ENCODE data around the gene CSTB.

DNA sequence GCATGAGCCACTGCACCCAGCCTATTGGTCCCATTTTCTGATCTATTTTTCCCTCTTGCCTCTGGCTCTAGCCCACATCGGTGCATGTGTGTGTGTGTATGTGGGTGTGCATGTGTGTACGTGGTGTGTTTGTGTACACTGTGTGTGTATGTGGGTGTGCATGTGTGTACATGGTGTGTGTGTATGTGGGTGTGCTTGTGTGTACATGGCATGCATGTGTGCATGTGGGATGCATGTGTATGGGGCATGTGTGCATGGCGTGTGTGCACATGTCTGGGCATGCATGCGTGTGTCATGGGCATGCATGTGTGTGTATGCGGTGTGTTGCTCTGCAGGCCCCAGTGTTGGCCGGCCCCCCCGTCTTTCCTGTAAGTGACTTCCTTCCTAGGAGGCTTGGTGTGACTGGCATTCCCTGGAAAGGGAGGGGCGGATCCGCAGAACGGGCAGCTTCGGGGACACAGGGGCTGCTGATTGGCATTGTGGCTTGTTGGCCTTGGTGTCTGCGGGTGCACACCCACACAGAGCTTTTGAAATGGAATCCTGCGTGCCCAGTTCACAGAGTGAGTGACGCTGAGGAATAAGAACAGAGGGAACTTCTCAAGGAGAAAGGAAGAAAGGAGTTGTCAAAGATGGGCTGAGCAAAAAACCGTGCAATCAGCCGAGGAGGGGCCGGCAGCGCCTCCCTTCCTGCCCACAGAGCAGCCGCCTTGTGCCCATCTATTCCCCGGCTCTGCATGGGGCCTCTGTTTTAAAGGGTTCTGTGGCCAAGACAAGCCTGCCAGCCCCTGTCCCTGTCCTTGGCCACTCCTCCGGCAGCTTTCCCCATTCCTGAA is 49.2 kb downstream of the CSTB start:
- TF ChIP-seq, protein P1, sequence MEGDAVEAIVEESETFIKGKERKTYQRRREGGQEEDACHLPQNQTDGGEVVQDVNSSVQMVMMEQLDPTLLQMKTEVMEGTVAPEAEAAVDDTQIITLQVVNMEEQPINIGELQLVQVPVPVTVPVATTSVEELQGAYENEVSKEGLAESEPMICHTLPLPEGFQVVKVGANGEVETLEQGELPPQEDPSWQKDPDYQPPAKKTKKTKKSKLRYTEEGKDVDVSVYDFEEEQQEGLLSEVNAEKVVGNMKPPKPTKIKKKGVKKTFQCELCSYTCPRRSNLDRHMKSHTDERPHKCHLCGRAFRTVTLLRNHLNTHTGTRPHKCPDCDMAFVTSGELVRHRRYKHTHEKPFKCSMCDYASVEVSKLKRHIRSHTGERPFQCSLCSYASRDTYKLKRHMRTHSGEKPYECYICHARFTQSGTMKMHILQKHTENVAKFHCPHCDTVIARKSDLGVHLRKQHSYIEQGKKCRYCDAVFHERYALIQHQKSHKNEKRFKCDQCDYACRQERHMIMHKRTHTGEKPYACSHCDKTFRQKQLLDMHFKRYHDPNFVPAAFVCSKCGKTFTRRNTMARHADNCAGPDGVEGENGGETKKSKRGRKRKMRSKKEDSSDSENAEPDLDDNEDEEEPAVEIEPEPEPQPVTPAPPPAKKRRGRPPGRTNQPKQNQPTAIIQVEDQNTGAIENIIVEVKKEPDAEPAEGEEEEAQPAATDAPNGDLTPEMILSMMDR (IDR thresholded peaks at IDR 0.05; ENCODE audit: insufficient read depth, low read depth, low read length), result no peak
- no peak for TF ChIP-seq EZH2 (IDR thresholded peaks at IDR 0.05; ENCODE audit: insufficient read depth, low read length)
